GM23248 (cell line): Measurements from ENCODE around the gene PISD.

Source experiments
- EZH2 ChIP-seq: fragments of 200-600 bp; sonication (generic); IDR thresholded peaks from 2 replicates; pipeline ENCODE4 v1.6.1; 2018; ENCODE audit warnings: antibody characterized with exemption, mild to moderate bottlenecking; ENCODE audit not compliant: insufficient read depth, poor library complexity, severe bottlenecking
- EZH2phosphoT487 ChIP-seq: fragments of 200-600 bp; sonication (generic); IDR thresholded peaks from 2 replicates; pipeline ENCODE4 v1.6.1; 2018; ENCODE audit warnings: antibody characterized with exemption, moderate library complexity, mild to moderate bottlenecking, low read depth; ENCODE audit not compliant: insufficient read depth

DNA sequence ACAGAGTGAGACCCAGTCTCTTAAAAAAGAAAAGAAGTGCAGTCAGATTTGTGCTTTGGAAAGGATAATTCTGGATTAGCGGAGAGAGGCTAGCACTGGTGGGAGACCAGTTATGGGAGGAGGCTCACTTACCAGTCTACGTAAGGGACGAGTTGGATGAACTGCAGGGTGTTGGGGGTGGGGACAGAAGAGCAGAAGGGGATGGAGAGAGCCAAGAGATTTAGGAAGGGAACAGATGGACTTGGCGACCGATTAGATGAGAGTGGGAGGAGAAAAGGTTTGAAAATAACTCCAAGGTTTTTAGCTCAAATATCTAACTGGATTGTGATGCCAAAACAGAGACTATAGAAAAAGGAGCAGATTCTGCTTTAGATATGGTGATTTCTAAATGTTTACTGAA, 84.3 kb downstream of the PISD start:
- no peak for TF ChIP-seq EZH2phosphoT487
- no peak for TF ChIP-seq EZH2
